Stimulated activated CD4-positive, alpha-beta T cell treated with anti-CD3 and anti-CD28 coated beads, Interleukin-4, amount 100 ng/mL, for 1 hour (primary cell): ENCODE data around the gene TPRA1.
"Not testable (repeated sequence)": the region's sequence is repeated elsewhere in the genome, so short reads cannot be mapped to it uniquely, and the experiment has no call there.

Experiments used
- DNase-seq: peaks from one replicate; pipeline ENCODE4 v3.0.0-alpha.2; 2020

TPRA1 gene

GRCh38 chr3:127535106-127535785, 55.3 kb downstream of the TPRA1 start:
- DNase-seq, result no peak

GRCh38 chr3:127534564-127534963, 56.0 kb downstream of the TPRA1 start:
- DNase-seq, result no peak

- no peak for DNase-seq
These were observed 56.4 kb downstream of the TPRA1 start for GRCh38 chr3:127534161-127534451.

- DNase-seq, result no peak
These were observed 57.9 kb downstream of the TPRA1 start for GRCh38 chr3:127532561-127533203.

GRCh38 chr3:127531821-127532220, 58.7 kb downstream of the TPRA1 start:
- no peak for DNase-seq

GRCh38 chr3:127530863-127531262, 59.7 kb downstream of the TPRA1 start:
- DNase-seq, result not testable (repeated sequence)

- no peak for DNase-seq
These were observed 61.0 kb downstream of the TPRA1 start for GRCh38 chr3:127529346-127530188.

GRCh38 chr3:127525373-127525772, 65.2 kb downstream of the TPRA1 start:
- DNase-seq, result no peak

GRCh38 chr3:127524296-127524896, 66.1 kb downstream of the TPRA1 start:
- DNase-seq, result no peak
